Measurements from ENCODE around the gene DNAH14. TPM values are rescaled to one million over a fixed set of nuclear protein-coding genes. Genes with fewer than 3 reads are reported as not detected.

The DNAH14 gene
- total and polyA plus RNA-seq, 10 of the 15 experiments (the other 5 are each of a cell fraction or from before 2014, with no cell fraction given), result 2.0 to 7.9 (median 4.8) TPM

DNA sequence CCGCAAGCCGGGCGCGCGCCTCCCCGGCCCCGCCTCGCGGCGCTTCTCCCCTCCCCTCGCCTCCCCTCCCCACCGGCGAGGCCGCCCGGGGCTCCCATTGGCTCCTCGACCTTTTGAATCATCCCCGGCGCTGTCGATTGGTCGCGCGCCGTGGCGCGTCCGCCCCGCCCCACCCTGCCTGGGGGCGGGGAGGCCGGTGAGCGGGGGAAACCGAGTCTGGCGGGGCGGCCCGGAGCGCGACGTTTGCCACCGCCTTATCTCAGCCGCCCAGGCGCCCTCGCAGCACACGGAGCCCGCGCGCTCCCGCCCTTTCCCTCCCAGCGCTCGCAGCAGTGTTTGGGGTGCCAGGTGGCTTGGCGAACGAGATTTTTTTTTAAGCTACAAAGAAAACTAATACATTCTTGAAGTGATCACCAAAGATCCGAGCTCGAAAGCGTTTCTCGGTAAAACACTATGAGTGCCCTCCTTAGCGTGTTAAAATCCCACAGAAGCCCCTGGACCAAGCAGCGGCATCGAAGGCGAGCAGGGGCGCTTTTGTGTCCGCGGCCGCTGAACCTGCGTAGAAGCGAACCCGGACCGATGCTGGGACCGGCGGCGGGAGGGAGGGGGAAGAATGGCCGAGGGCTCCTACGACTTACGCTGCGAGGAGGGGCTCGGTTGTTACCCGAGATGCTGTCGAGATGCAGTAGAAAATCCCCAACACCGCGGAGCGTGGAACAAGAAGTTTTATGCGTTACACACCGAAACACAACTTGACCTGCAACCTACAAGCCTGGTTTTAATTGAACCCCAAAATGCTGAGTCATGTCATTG, 498.8 kb downstream of the DNAH14 start (continued):
- TF ChIP-seq, protein P1, sequence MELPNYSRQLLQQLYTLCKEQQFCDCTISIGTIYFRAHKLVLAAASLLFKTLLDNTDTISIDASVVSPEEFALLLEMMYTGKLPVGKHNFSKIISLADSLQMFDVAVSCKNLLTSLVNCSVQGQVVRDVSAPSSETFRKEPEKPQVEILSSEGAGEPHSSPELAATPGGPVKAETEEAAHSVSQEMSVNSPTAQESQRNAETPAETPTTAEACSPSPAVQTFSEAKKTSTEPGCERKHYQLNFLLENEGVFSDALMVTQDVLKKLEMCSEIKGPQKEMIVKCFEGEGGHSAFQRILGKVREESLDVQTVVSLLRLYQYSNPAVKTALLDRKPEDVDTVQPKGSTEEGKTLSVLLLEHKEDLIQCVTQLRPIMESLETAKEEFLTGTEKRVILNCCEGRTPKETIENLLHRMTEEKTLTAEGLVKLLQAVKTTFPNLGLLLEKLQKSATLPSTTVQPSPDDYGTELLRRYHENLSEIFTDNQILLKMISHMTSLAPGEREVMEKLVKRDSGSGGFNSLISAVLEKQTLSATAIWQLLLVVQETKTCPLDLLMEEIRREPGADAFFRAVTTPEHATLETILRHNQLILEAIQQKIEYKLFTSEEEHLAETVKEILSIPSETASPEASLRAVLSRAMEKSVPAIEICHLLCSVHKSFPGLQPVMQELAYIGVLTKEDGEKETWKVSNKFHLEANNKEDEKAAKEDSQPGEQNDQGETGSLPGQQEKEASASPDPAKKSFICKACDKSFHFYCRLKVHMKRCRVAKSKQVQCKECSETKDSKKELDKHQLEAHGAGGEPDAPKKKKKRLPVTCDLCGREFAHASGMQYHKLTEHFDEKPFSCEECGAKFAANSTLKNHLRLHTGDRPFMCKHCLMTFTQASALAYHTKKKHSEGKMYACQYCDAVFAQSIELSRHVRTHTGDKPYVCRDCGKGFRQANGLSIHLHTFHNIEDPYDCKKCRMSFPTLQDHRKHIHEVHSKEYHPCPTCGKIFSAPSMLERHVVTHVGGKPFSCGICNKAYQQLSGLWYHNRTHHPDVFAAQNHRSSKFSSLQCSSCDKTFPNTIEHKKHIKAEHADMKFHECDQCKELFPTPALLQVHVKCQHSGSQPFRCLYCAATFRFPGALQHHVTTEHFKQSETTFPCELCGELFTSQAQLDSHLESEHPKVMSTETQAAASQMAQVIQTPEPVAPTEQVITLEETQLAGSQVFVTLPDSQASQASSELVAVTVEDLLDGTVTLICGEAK (IDR thresholded peaks at IDR 0.05; ENCODE audit: borderline replicate concordance), result peak; percentile 19; the same call in 1 of the 2 replicates
- TF ChIP-seq YBX1 (IDR thresholded peaks at IDR 0.05) (no peak), FOXK2 (IDR thresholded peaks at IDR 0.05) (no peak), NFYB (IDR thresholded peaks at IDR 0.05; ENCODE audit: insufficient read depth, low read depth, low read length) (peak; percentile 98), MTA2 (IDR thresholded peaks at IDR 0.05; ENCODE audit: low read depth) (0 out of 2 replicates have a peak, but pooled peaks have one; percentile 40), EGR1 (IDR thresholded peaks at IDR 0.05; ENCODE audit: borderline replicate concordance in 1 of 2, low read depth in 2 of 2, low read length in 2 of 2) (no peak), IKZF2 (IDR thresholded peaks at IDR 0.05) (0 out of 4 replicates have a peak, but pooled peaks have one; percentile 7 to 11), CBFB (IDR thresholded peaks at IDR 0.05; ENCODE audit: low read depth) (no peak), CREB1 (IDR thresholded peaks at IDR 0.05; ENCODE audit: low read depth) (peak; percentile 65; the same call in 1 of the 2 replicates)
- TF ChIP-seq, protein P2, sequence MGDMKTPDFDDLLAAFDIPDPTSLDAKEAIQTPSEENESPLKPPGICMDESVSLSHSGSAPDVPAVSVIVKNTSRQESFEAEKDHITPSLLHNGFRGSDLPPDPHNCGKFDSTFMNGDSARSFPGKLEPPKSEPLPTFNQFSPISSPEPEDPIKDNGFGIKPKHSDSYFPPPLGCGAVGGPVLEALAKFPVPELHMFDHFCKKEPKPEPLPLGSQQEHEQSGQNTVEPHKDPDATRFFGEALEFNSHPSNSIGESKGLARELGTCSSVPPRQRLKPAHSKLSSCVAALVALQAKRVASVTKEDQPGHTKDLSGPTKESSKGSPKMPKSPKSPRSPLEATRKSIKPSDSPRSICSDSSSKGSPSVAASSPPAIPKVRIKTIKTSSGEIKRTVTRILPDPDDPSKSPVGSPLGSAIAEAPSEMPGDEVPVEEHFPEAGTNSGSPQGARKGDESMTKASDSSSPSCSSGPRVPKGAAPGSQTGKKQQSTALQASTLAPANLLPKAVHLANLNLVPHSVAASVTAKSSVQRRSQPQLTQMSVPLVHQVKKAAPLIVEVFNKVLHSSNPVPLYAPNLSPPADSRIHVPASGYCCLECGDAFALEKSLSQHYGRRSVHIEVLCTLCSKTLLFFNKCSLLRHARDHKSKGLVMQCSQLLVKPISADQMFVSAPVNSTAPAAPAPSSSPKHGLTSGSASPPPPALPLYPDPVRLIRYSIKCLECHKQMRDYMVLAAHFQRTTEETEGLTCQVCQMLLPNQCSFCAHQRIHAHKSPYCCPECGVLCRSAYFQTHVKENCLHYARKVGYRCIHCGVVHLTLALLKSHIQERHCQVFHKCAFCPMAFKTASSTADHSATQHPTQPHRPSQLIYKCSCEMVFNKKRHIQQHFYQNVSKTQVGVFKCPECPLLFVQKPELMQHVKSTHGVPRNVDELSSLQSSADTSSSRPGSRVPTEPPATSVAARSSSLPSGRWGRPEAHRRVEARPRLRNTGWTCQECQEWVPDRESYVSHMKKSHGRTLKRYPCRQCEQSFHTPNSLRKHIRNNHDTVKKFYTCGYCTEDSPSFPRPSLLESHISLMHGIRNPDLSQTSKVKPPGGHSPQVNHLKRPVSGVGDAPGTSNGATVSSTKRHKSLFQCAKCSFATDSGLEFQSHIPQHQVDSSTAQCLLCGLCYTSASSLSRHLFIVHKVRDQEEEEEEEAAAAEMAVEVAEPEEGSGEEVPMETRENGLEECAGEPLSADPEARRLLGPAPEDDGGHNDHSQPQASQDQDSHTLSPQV (IDR thresholded peaks at IDR 0.05), result no peak
- TF ChIP-seq, protein P3, sequence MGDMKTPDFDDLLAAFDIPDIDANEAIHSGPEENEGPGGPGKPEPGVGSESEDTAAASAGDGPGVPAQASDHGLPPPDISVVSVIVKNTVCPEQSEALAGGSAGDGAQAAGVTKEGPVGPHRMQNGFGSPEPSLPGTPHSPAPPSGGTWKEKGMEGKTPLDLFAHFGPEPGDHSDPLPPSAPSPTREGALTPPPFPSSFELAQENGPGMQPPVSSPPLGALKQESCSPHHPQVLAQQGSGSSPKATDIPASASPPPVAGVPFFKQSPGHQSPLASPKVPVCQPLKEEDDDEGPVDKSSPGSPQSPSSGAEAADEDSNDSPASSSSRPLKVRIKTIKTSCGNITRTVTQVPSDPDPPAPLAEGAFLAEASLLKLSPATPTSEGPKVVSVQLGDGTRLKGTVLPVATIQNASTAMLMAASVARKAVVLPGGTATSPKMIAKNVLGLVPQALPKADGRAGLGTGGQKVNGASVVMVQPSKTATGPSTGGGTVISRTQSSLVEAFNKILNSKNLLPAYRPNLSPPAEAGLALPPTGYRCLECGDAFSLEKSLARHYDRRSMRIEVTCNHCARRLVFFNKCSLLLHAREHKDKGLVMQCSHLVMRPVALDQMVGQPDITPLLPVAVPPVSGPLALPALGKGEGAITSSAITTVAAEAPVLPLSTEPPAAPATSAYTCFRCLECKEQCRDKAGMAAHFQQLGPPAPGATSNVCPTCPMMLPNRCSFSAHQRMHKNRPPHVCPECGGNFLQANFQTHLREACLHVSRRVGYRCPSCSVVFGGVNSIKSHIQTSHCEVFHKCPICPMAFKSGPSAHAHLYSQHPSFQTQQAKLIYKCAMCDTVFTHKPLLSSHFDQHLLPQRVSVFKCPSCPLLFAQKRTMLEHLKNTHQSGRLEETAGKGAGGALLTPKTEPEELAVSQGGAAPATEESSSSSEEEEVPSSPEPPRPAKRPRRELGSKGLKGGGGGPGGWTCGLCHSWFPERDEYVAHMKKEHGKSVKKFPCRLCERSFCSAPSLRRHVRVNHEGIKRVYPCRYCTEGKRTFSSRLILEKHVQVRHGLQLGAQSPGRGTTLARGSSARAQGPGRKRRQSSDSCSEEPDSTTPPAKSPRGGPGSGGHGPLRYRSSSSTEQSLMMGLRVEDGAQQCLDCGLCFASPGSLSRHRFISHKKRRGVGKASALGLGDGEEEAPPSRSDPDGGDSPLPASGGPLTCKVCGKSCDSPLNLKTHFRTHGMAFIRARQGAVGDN (IDR thresholded peaks at IDR 0.05), result no peak; the same call in 1 of the 2 replicates
- TF ChIP-seq, protein P4, sequence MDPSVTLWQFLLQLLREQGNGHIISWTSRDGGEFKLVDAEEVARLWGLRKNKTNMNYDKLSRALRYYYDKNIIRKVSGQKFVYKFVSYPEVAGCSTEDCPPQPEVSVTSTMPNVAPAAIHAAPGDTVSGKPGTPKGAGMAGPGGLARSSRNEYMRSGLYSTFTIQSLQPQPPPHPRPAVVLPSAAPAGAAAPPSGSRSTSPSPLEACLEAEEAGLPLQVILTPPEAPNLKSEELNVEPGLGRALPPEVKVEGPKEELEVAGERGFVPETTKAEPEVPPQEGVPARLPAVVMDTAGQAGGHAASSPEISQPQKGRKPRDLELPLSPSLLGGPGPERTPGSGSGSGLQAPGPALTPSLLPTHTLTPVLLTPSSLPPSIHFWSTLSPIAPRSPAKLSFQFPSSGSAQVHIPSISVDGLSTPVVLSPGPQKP (IDR thresholded peaks at IDR 0.05; ENCODE audit: low read depth, low read length), result no peak

All from GM12878 (cell line).